PC-3 (cell line): Measurements from ENCODE around the gene PELI2. TPM values are rescaled to one million over a fixed set of nuclear protein-coding genes. Genes with fewer than 3 reads are reported as not detected.
A peak's percentile ranks its signal among the peaks of the same experiment; 100 is the strongest.

Source experiments
- ATAC-seq: fragments of 200-7000 bp; cut with Tn5 transposase; 2 replicates; pipeline ENCODE4 v1.9.1; 2020; ENCODE audit warnings: mild to moderate bottlenecking, moderate library complexity
- BruUV-seq: library from RNA; stranded (reverse); fragments of 400-500 nt; replicated peaks from 2 replicates; lab custom pipeline; 2021; lab: Mats Ljungman, UMichigan
- CTCF ChIA-PET: fragments of 300-600 bp; sonication (Branson Sonifier 250); formaldehyde crosslinking; loops from one replicate; lab custom pipeline; 2022; ENCODE audit warnings: antibody characterized with exemption; lab: Charles Lee
- POLR2A ChIA-PET: fragments of 300-600 bp; sonication (Branson Sonifier 250); formaldehyde crosslinking; loops from one replicate; lab custom pipeline; 2022; ENCODE audit warnings: antibody characterized with exemption; ENCODE audit not compliant: unreplicated experiment; lab: Charles Lee
- DNase-seq: peaks from one replicate; pipeline ENCODE4 v3.0.0-alpha.2; 2015
- H2AFZ ChIP-seq: fragments of 300-600 bp; sonication (generic); 2 replicates; pipeline ENCODE4 v1.6.0; 2016; ENCODE audit warnings: antibody characterized with exemption, low read length
- H3F3A ChIP-seq: fragments of 300-600 bp; sonication (generic); one replicate; pipeline ENCODE4 v1.6.0; 2017; ENCODE audit warnings: antibody characterized with exemption, low read length, control low read depth, mild to moderate bottlenecking; ENCODE audit not compliant: unreplicated experiment
- H3K27ac ChIP-seq: fragments of 300-600 bp; sonication (generic); 2 replicates; pipeline ENCODE4 v1.5.1; 2016; ENCODE audit warnings: mild to moderate bottlenecking, low read length
- H3K27me3 ChIP-seq: fragments of 300-600 bp; sonication (generic); 2 replicates; pipeline ENCODE4 v1.6.1; 2016; ENCODE audit warnings: low read length, mixed read lengths
- H3K36me3 ChIP-seq: fragments of 300-600 bp; sonication (generic); 2 replicates; pipeline ENCODE4 v1.6.1; 2016; ENCODE audit warnings: low read depth, mixed run types, low read length, mixed read lengths
- H3K4me1 ChIP-seq: fragments of 300-600 bp; sonication (generic); 2 replicates; pipeline ENCODE4 v1.5.1; 2016; ENCODE audit warnings: low read length; ENCODE audit not compliant: insufficient read depth
- H3K4me2 ChIP-seq: fragments of 300-600 bp; sonication (generic); 2 replicates; pipeline ENCODE4 v1.6.0; 2016; ENCODE audit warnings: low read length
- H3K4me3 ChIP-seq: fragments of 300-600 bp; sonication (generic); 2 replicates; pipeline ENCODE4 v1.5.1; 2016; ENCODE audit warnings: mild to moderate bottlenecking, low read length, mixed read lengths
- H3K79me2 ChIP-seq: fragments of 300-600 bp; sonication (generic); 2 replicates; pipeline ENCODE4 v1.6.1; 2017; ENCODE audit warnings: low read length, mixed read lengths
- H3K9ac ChIP-seq: fragments of 300-600 bp; sonication (generic); 2 replicates; pipeline ENCODE4 v1.6.0; 2016; ENCODE audit warnings: mild to moderate bottlenecking, low read length
- H3K9me2 ChIP-seq: fragments of 300-600 bp; sonication (generic); replicated peaks from 2 replicates; pipeline ENCODE4 v1.6.1; 2016; ENCODE audit warnings: mixed run types, low read length, mixed read lengths
- H3K9me3 ChIP-seq: fragments of 300-600 bp; sonication (generic); 2 replicates; pipeline ENCODE4 v1.6.1; 2016; ENCODE audit warnings: low read length, mixed read lengths
- H4K20me1 ChIP-seq: fragments of 300-600 bp; sonication (generic); 2 replicates; pipeline ENCODE4 v1.6.1; 2016; ENCODE audit warnings: low read length, mixed read lengths
- CTCF ChIP-seq: fragments of 300-600 bp; sonication (generic); conservative IDR thresholded peaks from 2 replicates; pipeline ENCODE4 v1.5.1; 2017; ENCODE audit warnings: antibody characterized with exemption, low read depth, mild to moderate bottlenecking, low read length
- EZH2 ChIP-seq: fragments of 300-600 bp; sonication (generic); IDR thresholded peaks from one replicate; pipeline ENCODE4 v1.6.1; 2017; ENCODE audit warnings: antibody characterized with exemption, mild to moderate bottlenecking, low read length; ENCODE audit not compliant: unreplicated experiment
- EZH2phosphoT487 ChIP-seq: fragments of 300-600 bp; sonication (generic); IDR thresholded peaks from 2 replicates; pipeline ENCODE4 v1.6.1; 2018; ENCODE audit warnings: mild to moderate bottlenecking, antibody characterized with exemption, low read length, borderline replicate concordance
- intact Hi-C: fragments of 100-400 bp; cut with micrococcal nuclease; formaldehyde crosslinking; loops from 2 replicates; pipeline ENCODE4 v1.9.0; 2023
- total RNA-seq: library from RNA; depleted of rRNA; stranded (reverse); fragments of >200 nt; gene quantifications from 2 replicates; pipeline ENCODE4 v1.2.3, GENCODE V29; 2014

PELI2 gene
- total RNA-seq, 1 experiment from 2014 or later = 0.11 TPM

- H3K4me3 ChIP-seq = peak overlapping the region; percentile 65
- POLR2A ChIA-PET = no interaction called here
- TF ChIP-seq CTCF = no peak
- TF ChIP-seq EZH2 = peak; percentile 98
- H3K9me3 ChIP-seq = no peaks in the 10 kb centered on the region
- BruUV-seq = no TSS peak
- DNase-seq = no peak
- H4K20me1 ChIP-seq = no peaks in the 10 kb centered on the region
- ATAC-seq = peak; percentile 4
- H3K27ac ChIP-seq = no peak overlapping the region
- peaks cover 90% of the 10 kb centered on the region for H3K27me3 ChIP-seq
- H3F3A ChIP-seq = no peaks in the 10 kb centered on the region
- H3K4me2 ChIP-seq = peak overlapping the region; percentile 81
- intact Hi-C loops = loop anchor here (10.0 kb wide), 2 partner anchors 284 to 414 kb away; no protein-coding TSS in a partner anchor
- CTCF ChIA-PET = no interaction called here
- H3K9me2 ChIP-seq = no peaks in the 10 kb centered on the region
- H3K79me2 ChIP-seq = no peaks in the 10 kb centered on the region
- H3K4me1 ChIP-seq = peaks cover 9% of the 10 kb centered on the region
- no peaks in the 10 kb centered on the region for H3K36me3 ChIP-seq
- H2AFZ ChIP-seq = peak overlapping the region; percentile 71
- H3K9ac ChIP-seq = no peak overlapping the region
Observed at GRCh38 chr14:56118611-56119181, 485 bp downstream of the PELI2 start.

- intact Hi-C loops = loop anchor here (10.0 kb wide), 2 partner anchors 285 to 415 kb away; no protein-coding TSS in a partner anchor
- peak overlapping the region; percentile 50 for H2AFZ ChIP-seq
- no peak overlapping the region for H3K9ac ChIP-seq
- no peaks in the 10 kb centered on the region for H3K9me2 ChIP-seq
- H3K4me3 ChIP-seq = peak overlapping the region; percentile 49
- no peaks in the 10 kb centered on the region for H3K36me3 ChIP-seq
- peak; percentile 98 for TF ChIP-seq EZH2phosphoT487
- no peak for TF ChIP-seq CTCF
- TF ChIP-seq EZH2 = peak; percentile 100
- no peaks in the 10 kb centered on the region for H4K20me1 ChIP-seq
- peaks cover 9% of the 10 kb centered on the region for H3K4me1 ChIP-seq
- H3K27ac ChIP-seq = no peak overlapping the region
- DNase-seq (no peak), ATAC-seq (peak; percentile 9; the same call in 1 of the 2 replicates)
- POLR2A ChIA-PET = no interaction called here
- H3K4me2 ChIP-seq = peak overlapping the region; percentile 81
- H3K9me3 ChIP-seq = no peaks in the 10 kb centered on the region
- no peaks in the 10 kb centered on the region for H3K79me2 ChIP-seq
- CTCF ChIA-PET = no interaction called here
- H3F3A ChIP-seq = no peaks in the 10 kb centered on the region
- no TSS peak for BruUV-seq
- H3K27me3 ChIP-seq = peaks cover 91% of the 10 kb centered on the region
Observed at GRCh38 chr14:56119201-56119981, 1.2 kb downstream of the PELI2 start.
